Peyer's patch (tissue), 4 donors: ENCODE measurements around the gene HNRNPUL1. TPM values are rescaled to one million over a fixed set of nuclear protein-coding genes. Genes with fewer than 3 reads are reported as not detected.

Experiments used
- DNase-seq, 3 donors: peaks; one replicate each; pipeline ENCODE4 v3.0.0-alpha.2; 2017 to 2019
- H3K27ac ChIP-seq, 4 donors: fragments of 200-600 bp; sonication (generic); one replicate each; pipeline ENCODE4 v1.5.1; 2016 to 2019
- H3K27me3 ChIP-seq, 2 donors: fragments of 200-600 bp; sonication (generic); one replicate each; pipeline ENCODE4 v1.5.1; 2019
- H3K36me3 ChIP-seq, 3 donors: fragments of 200-600 bp; sonication (generic); one replicate each; pipeline ENCODE4 v1.5.1; 2016 to 2019
- H3K4me1 ChIP-seq, 4 donors: fragments of 200-600 bp; sonication (generic); one replicate each; pipeline ENCODE4 v1.5.1; 2016 to 2019
- H3K4me3 ChIP-seq, 4 donors: fragments of 200-600 bp; sonication (generic); 1 replicate in 3 of 4; 2 replicates in 1 of 4; pipeline ENCODE4 v1.5.1; 2016 to 2019; ENCODE audit warnings: mild to moderate bottlenecking in 1 of 4
- H3K9me3 ChIP-seq, 4 donors: fragments of 200-600 bp; sonication (generic); one replicate each; pipeline ENCODE4 v1.5.1; 2016 to 2019; ENCODE audit warnings: mild to moderate bottlenecking in 1 of 4
- POLR2A ChIP-seq, 2 donors: fragments of 450-650 bp; IDR thresholded peaks; one replicate each; pipeline ENCODE4 v1.5.1; 2017; ENCODE audit warnings: antibody characterized with exemption in 2 of 2, mild to moderate bottlenecking in 2 of 2, moderate library complexity in 2 of 2
- total RNA-seq, 4 donors: library from RNA; depleted of rRNA; stranded (reverse); fragments of >200 nt; gene quantifications; one replicate each; pipeline ENCODE4 v1.1.0, GENCODE V29; 2016
- TF ChIP-seq, protein P1 (sequence below), 6 experiments: fragments of 450-650 bp in 4 of 6; fragments of 200-600 bp in 2 of 6; sonication (generic) in 1 of 6; IDR thresholded peaks; one replicate each; pipeline ENCODE4 v1.5.1; 2017 to 2019; ENCODE audit warnings: antibody characterized with exemption in 6 of 6, mild to moderate bottlenecking in 3 of 6, moderate library complexity in 1 of 6

Gene HNRNPUL1
- total RNA-seq, 4 donors from 2014 or later = 123 to 244 (median 167) TPM

- no peaks in the 10 kb centered on the region for H3K9me3 ChIP-seq
- H3K4me3 ChIP-seq = no peak overlapping the region
- TF ChIP-seq, protein P1, sequence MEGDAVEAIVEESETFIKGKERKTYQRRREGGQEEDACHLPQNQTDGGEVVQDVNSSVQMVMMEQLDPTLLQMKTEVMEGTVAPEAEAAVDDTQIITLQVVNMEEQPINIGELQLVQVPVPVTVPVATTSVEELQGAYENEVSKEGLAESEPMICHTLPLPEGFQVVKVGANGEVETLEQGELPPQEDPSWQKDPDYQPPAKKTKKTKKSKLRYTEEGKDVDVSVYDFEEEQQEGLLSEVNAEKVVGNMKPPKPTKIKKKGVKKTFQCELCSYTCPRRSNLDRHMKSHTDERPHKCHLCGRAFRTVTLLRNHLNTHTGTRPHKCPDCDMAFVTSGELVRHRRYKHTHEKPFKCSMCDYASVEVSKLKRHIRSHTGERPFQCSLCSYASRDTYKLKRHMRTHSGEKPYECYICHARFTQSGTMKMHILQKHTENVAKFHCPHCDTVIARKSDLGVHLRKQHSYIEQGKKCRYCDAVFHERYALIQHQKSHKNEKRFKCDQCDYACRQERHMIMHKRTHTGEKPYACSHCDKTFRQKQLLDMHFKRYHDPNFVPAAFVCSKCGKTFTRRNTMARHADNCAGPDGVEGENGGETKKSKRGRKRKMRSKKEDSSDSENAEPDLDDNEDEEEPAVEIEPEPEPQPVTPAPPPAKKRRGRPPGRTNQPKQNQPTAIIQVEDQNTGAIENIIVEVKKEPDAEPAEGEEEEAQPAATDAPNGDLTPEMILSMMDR (IDR thresholded peaks at IDR 0.05) = no peak
- TF ChIP-seq POLR2A (IDR thresholded peaks at IDR 0.05) = no peak
- H3K4me1 ChIP-seq = peaks cover 9 to 66% (median 36%) of the 10 kb centered on the region in 4 donors
- no peaks in the 10 kb centered on the region for H3K27me3 ChIP-seq
- DNase-seq = no peak
- H3K27ac ChIP-seq = peak overlapping the region; percentile 74 to 87 (median 80)
- peaks cover 0 to 40% (median 0%) of the 10 kb centered on the region in 3 donors for H3K36me3 ChIP-seq
These were observed 58.9 kb downstream of the HNRNPUL1 start for GRCh38 chr19:41323023-41323422.

GRCh38 chr19:41323430-41324125, 59.4 kb downstream of the HNRNPUL1 start:
- no peak for TF ChIP-seq POLR2A (IDR thresholded peaks at IDR 0.05)
- TF ChIP-seq, protein P1 (IDR thresholded peaks at IDR 0.05) = no peak
- Histone ChIP-seq H3K9me3 (no peaks in the 10 kb centered on the region), H3K27me3 (no peaks in the 10 kb centered on the region), H3K27ac (peak overlapping the region; percentile 74 to 87 (median 80)), H3K4me3 (no peak overlapping the region), H3K4me1 (peaks cover 9 to 71% (median 42%) of the 10 kb centered on the region in 4 donors), H3K36me3 (peaks cover 0 to 35% (median 0%) of the 10 kb centered on the region in 3 donors)
- DNase-seq = peak in 1 of 3 donors; percentile 59

DNA sequence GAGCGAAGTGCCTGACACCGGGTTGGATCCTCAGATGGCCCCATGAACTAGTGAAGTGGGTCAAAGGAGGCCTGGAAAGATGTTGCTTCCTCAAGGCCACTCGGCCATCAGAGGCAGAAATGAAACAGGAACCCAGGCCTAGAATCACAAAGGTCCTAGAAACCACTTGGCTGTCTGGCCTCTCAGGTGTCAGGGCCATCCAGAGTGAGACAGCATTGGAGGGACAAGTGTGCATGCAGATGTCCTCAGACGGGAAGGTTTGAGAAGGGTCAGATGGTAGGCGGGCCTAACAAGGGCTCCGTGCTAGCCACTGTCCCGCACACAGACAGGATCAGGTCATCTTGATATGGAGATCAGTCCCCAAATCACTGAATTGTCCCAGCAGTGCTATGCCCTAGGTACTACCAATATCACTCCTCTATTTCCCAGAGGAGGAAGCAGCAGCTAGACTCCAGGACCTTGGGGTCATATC, 60.1 kb downstream of the HNRNPUL1 start:
- Histone ChIP-seq H3K27me3 (no peaks in the 10 kb centered on the region), H3K4me1 (peaks cover 9 to 78% (median 48%) of the 10 kb centered on the region in 4 donors), H3K4me3 (no peak overlapping the region), H3K9me3 (no peaks in the 10 kb centered on the region), H3K27ac (peak overlapping the region; percentile 74 to 87 (median 80)), H3K36me3 (peaks cover 0 to 28% (median 0%) of the 10 kb centered on the region in 3 donors)
- TF ChIP-seq, protein P1 (IDR thresholded peaks at IDR 0.05) = no peak
- no peak for TF ChIP-seq POLR2A (IDR thresholded peaks at IDR 0.05)
- DNase-seq = no peak

GRCh38 chr19:41324921-41325639, 60.9 kb downstream of the HNRNPUL1 start:
- Histone ChIP-seq H3K4me1 (peaks cover 9 to 79% (median 48%) of the 10 kb centered on the region in 4 donors), H3K36me3 (peaks cover 0 to 20% (median 0%) of the 10 kb centered on the region in 3 donors), H3K27ac (peak overlapping the region; percentile 74 to 87 (median 80)), H3K27me3 (no peaks in the 10 kb centered on the region), H3K9me3 (no peaks in the 10 kb centered on the region), H3K4me3 (peak overlapping the region in 1 of 4 donors; percentile 25)
- TF ChIP-seq, protein P1 (IDR thresholded peaks at IDR 0.05) = no peak
- no peak for TF ChIP-seq POLR2A (IDR thresholded peaks at IDR 0.05)
- DNase-seq = peak; percentile 61 to 69 (median 62)

GRCh38 chr19:41325640-41325946, 61.4 kb downstream of the HNRNPUL1 start:
- DNase-seq = no peak
- H3K4me1 ChIP-seq = peaks cover 9 to 79% (median 48%) of the 10 kb centered on the region in 4 donors
- peak overlapping the region; percentile 74 to 87 (median 80) for H3K27ac ChIP-seq
- no peaks in the 10 kb centered on the region for H3K27me3 ChIP-seq
- TF ChIP-seq POLR2A (IDR thresholded peaks at IDR 0.05) = no peak
- TF ChIP-seq, protein P1 (IDR thresholded peaks at IDR 0.05) = no peak
- H3K4me3 ChIP-seq = peak overlapping the region in 3 of 4 donors; percentile 25 to 32 (median 28)
- no peaks in the 10 kb centered on the region for H3K9me3 ChIP-seq
- peaks cover 0 to 15% (median 0%) of the 10 kb centered on the region in 3 donors for H3K36me3 ChIP-seq
